Astrocyte (in vitro differentiated cells and primary cell): ENCODE results near the gene SDK1. TPM values are rescaled to one million over a fixed set of nuclear protein-coding genes. Genes with fewer than 3 reads are reported as not detected.

ENCODE experiments used
- DNase-seq: peaks from one replicate; pipeline ENCODE4 v3.0.0-alpha.2; 2010; ENCODE audit warnings: low read depth
- FAIRE-seq: peaks from 2 replicates; lab custom pipeline; 2011; peaks lifted over from hg19 to GRCh38; lab: Jason Lieb, UNC
- H2AFZ ChIP-seq: 2 replicates; pipeline ENCODE4 v1.6.0; 2012; ENCODE audit warnings: low read depth, low read length, inconsistent platforms
- H3K27ac ChIP-seq: 2 replicates; pipeline ENCODE4 v1.5.1; 2011; ENCODE audit warnings: low read depth, low read length, inconsistent platforms
- H3K27me3 ChIP-seq: 2 replicates; pipeline ENCODE4 v1.6.0; 2011; ENCODE audit warnings: low read length, inconsistent platforms; ENCODE audit not compliant: insufficient read depth
- H3K36me3 ChIP-seq: 2 replicates; pipeline ENCODE4 v1.5.1; 2011; ENCODE audit warnings: low read length, inconsistent platforms; ENCODE audit not compliant: insufficient read depth
- H3K4me1 ChIP-seq: 2 replicates; pipeline ENCODE4 v1.5.1; 2011; ENCODE audit warnings: low read length, inconsistent platforms; ENCODE audit not compliant: insufficient read depth
- H3K4me2 ChIP-seq: 2 replicates; pipeline ENCODE4 v1.6.0; 2012; ENCODE audit warnings: low read length, inconsistent platforms
- H3K4me3 ChIP-seq: 2 replicates; pipeline ENCODE4 v1.5.1; 2011; ENCODE audit warnings: low read depth, mild to moderate bottlenecking, low read length, inconsistent platforms; ENCODE audit not compliant: insufficient read depth
- H3K79me2 ChIP-seq: 2 replicates; pipeline ENCODE4 v1.6.0; 2012; ENCODE audit warnings: mild to moderate bottlenecking, low read length, inconsistent platforms; ENCODE audit not compliant: insufficient read depth
- H3K9ac ChIP-seq: 2 replicates; pipeline ENCODE4 v1.6.0; 2012; ENCODE audit warnings: mild to moderate bottlenecking, low read length, inconsistent platforms
- H3K9me3 ChIP-seq: 2 replicates; pipeline ENCODE4 v1.5.1; 2012; ENCODE audit warnings: low read depth, mild to moderate bottlenecking, low read length, inconsistent platforms; ENCODE audit not compliant: insufficient read depth
- H4K20me1 ChIP-seq: 2 replicates; pipeline ENCODE4 v1.6.0; 2012; ENCODE audit warnings: low read length, inconsistent platforms; ENCODE audit not compliant: insufficient read depth
- H3K27ac Mint-ChIP-seq: one replicate; pipeline ENCODE4 v1.8.0; 2021; ENCODE audit warnings: mild to moderate bottlenecking, mixed read lengths; ENCODE audit not compliant: unreplicated experiment
- H3K27me3 Mint-ChIP-seq: one replicate; pipeline ENCODE4 v1.8.0; 2021; ENCODE audit warnings: low read depth, mixed read lengths; ENCODE audit not compliant: unreplicated experiment
- H3K36me3 Mint-ChIP-seq: one replicate; pipeline ENCODE4 v1.8.0; 2021; ENCODE audit warnings: low read depth, mixed read lengths; ENCODE audit not compliant: unreplicated experiment
- H3K4me1 Mint-ChIP-seq: one replicate; pipeline ENCODE4 v1.8.0; 2021; ENCODE audit warnings: low read depth, mixed read lengths; ENCODE audit not compliant: unreplicated experiment
- H3K4me3 Mint-ChIP-seq: one replicate; pipeline ENCODE4 v1.8.0; 2021; ENCODE audit warnings: mild to moderate bottlenecking, moderate library complexity, mixed read lengths; ENCODE audit not compliant: unreplicated experiment
- H3K9me3 Mint-ChIP-seq: one replicate; pipeline ENCODE4 v1.8.0; 2021; ENCODE audit warnings: mild to moderate bottlenecking, mixed read lengths; ENCODE audit not compliant: unreplicated experiment
- EZH2 ChIP-seq: IDR thresholded peaks from 2 replicates; pipeline ENCODE4 v1.6.1; 2012; ENCODE audit warnings: mild to moderate bottlenecking, low read length, inconsistent platforms; ENCODE audit not compliant: insufficient read depth
- total RNA-seq: library from RNA; stranded (reverse); gene quantifications from 2 replicates; pipeline ENCODE4 v1.2.1, GENCODE V29; 2021
- TF ChIP-seq, protein P1 (sequence below): IDR thresholded peaks from 2 replicates; pipeline ENCODE4 v1.5.1; 2011; ENCODE audit warnings: low read depth, mild to moderate bottlenecking, inconsistent platforms, low read length, moderate library complexity; ENCODE audit not compliant: insufficient read depth

The SDK1 gene
- total RNA-seq, 1 donor from 2014 or later = 4.2 TPM

DNA sequence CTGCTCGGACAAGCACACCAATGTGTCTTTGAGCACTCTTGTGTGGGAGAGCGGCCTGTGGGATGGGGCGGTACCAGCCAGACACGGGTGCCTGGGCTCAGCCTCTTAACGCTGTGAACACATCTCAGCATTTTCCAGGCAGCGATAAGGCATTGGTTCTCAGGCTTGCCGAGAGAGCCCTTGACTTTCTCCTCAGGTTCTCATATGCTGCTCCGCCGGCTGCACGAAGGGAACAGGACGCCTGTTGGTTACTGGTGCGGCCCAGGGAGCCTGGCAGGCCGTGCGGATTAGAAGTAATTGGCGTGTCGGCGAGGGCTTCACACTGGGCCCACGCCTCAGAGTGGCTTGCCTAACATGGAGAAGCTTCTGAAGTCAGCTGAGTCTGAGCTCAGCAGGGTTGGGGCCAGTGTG, 924.3 kb downstream of the SDK1 start:
- Histone ChIP-seq H3K27ac (no peak overlapping the region), H3K36me3 (no peaks in the 10 kb centered on the region), H3K27me3 (no peaks in the 10 kb centered on the region), H3K4me2 (no peak overlapping the region), H3K9me3 (no peaks in the 10 kb centered on the region), H4K20me1 (no peaks in the 10 kb centered on the region), H3K4me1 (no peaks in the 10 kb centered on the region), H3K4me3 (no peak overlapping the region), H2AFZ (no peak overlapping the region), H3K9ac (no peak overlapping the region), H3K79me2 (no peaks in the 10 kb centered on the region)
- peaks cover 4% of the 10 kb centered on the region for H3K27me3 Mint-ChIP-seq
- TF ChIP-seq EZH2 = no peak
- TF ChIP-seq, protein P1, sequence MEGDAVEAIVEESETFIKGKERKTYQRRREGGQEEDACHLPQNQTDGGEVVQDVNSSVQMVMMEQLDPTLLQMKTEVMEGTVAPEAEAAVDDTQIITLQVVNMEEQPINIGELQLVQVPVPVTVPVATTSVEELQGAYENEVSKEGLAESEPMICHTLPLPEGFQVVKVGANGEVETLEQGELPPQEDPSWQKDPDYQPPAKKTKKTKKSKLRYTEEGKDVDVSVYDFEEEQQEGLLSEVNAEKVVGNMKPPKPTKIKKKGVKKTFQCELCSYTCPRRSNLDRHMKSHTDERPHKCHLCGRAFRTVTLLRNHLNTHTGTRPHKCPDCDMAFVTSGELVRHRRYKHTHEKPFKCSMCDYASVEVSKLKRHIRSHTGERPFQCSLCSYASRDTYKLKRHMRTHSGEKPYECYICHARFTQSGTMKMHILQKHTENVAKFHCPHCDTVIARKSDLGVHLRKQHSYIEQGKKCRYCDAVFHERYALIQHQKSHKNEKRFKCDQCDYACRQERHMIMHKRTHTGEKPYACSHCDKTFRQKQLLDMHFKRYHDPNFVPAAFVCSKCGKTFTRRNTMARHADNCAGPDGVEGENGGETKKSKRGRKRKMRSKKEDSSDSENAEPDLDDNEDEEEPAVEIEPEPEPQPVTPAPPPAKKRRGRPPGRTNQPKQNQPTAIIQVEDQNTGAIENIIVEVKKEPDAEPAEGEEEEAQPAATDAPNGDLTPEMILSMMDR = no peak
- peaks cover 4% of the 10 kb centered on the region for H3K36me3 Mint-ChIP-seq
- no peak overlapping the region for H3K27ac Mint-ChIP-seq
- DNase-seq (no peak), FAIRE-seq (no peak)
- H3K9me3 Mint-ChIP-seq = no peaks in the 10 kb centered on the region
- H3K4me1 Mint-ChIP-seq = peaks cover 3% of the 10 kb centered on the region
- H3K4me3 Mint-ChIP-seq = no peak overlapping the region

DNA sequence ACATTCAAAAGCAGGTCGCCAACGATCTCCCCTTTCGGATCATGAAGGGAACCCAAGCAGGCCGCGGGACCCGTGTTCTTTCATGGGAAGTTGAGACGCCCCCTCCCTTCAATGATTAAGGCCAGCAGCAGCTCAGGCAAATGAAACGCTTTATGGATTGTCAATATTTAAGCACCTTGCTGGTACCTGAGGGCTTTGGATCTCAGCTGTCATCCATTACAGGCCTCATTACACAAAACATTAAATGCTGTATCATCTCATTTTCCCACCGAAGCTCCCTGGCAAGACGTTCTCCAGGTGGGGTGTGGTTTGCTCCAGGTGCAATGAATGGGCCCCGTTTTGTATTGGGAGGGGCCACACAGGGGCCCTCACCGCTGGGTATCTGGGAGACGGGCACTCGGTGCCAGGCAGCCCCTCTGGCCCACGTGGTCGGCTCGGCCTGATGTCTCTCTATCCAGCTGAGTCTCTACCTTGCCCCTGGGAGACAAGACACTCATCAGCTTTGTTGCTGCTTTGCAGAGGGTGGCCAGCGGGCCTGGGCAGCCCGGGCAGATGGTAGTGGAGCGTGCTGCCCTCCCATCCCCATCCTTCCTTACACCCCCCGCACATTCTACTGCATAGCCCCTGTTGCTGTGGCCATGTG, 925.0 kb downstream of the SDK1 start:
- Histone ChIP-seq H3K27me3 (no peaks in the 10 kb centered on the region), H3K4me3 (no peak overlapping the region), H3K36me3 (no peaks in the 10 kb centered on the region), H3K9ac (no peak overlapping the region), H3K4me1 (no peaks in the 10 kb centered on the region), H3K4me2 (no peak overlapping the region), H3K9me3 (no peaks in the 10 kb centered on the region), H3K79me2 (no peaks in the 10 kb centered on the region), H4K20me1 (no peaks in the 10 kb centered on the region), H3K27ac (no peak overlapping the region), H2AFZ (no peak overlapping the region)
- peaks cover 4% of the 10 kb centered on the region for H3K36me3 Mint-ChIP-seq
- no peak overlapping the region for H3K4me3 Mint-ChIP-seq
- no peak overlapping the region for H3K27ac Mint-ChIP-seq
- H3K9me3 Mint-ChIP-seq = no peaks in the 10 kb centered on the region
- H3K27me3 Mint-ChIP-seq = peaks cover 9% of the 10 kb centered on the region
- H3K4me1 Mint-ChIP-seq = peaks cover 3% of the 10 kb centered on the region
- FAIRE-seq = no peak
- no peak for TF ChIP-seq EZH2
- TF ChIP-seq, protein P1 = no peak
- no peak for DNase-seq

DNA sequence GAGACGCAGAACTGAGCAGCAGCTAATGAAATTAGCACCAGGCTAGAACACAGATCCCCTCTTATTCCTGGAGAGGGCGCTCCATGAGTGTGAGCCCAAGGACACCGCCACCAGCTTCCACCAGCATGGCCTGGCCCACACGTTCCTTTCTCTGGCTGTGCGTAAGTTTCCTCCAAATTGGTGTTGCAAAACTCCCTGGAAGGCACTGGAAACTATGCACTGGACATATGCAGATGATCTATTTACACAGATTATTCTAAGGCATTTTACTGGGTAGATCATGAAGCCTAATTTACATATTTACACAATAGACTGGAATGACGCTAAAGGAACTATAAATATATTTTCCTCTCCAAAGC, 925.5 kb downstream of the SDK1 start:
- H3K9me3 Mint-ChIP-seq = no peaks in the 10 kb centered on the region
- no peak for FAIRE-seq
- H3K9me3 ChIP-seq = no peaks in the 10 kb centered on the region
- H4K20me1 ChIP-seq = no peaks in the 10 kb centered on the region
- H3K4me3 ChIP-seq = no peak overlapping the region
- no peak overlapping the region for H3K9ac ChIP-seq
- no peak overlapping the region for H2AFZ ChIP-seq
- no peak overlapping the region for H3K27ac Mint-ChIP-seq
- peaks cover 3% of the 10 kb centered on the region for H3K4me1 Mint-ChIP-seq
- H3K27me3 ChIP-seq = no peaks in the 10 kb centered on the region
- H3K36me3 ChIP-seq = no peaks in the 10 kb centered on the region
- H3K4me2 ChIP-seq = no peak overlapping the region
- H3K4me1 ChIP-seq = no peaks in the 10 kb centered on the region
- H3K27ac ChIP-seq = no peak overlapping the region
- no peak overlapping the region for H3K4me3 Mint-ChIP-seq
- H3K36me3 Mint-ChIP-seq = peaks cover 4% of the 10 kb centered on the region
- H3K79me2 ChIP-seq = no peaks in the 10 kb centered on the region
- H3K27me3 Mint-ChIP-seq = peaks cover 13% of the 10 kb centered on the region
- no peak for DNase-seq
- TF ChIP-seq EZH2 = no peak
- TF ChIP-seq, protein P1 = no peak
